ENCODE measurements around the gene CCDC106.

CCDC106 gene

DNA sequence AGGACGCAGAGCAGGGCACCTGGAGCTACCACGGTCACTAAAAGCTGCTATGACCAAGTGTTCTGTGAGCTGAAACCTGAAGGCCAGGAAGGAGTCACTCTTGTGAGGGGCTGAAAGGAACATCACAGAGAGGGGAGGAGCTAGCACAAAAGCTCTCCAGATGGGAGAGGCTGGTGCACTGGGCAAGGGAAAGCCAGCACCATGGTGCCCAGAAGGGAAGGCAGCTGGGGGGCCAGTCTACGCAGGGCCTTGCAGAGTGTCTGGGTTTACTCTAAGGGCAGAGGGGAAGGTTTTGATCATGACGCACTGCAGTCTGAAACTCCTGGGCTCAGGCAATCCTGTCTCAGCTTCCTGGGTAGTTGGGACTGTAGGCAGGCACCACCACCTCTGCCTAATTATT is 11.3 kb upstream of the CCDC106 start:
- FAIRE-seq (no peak), DNase-seq (ENCODE audit: insufficient read length, low spot score) (no peak)
- no peak for TF ChIP-seq POLR2A (IDR thresholded peaks at IDR 0.05; ENCODE audit: low read depth, low read length)

- TF ChIP-seq POLR2A (IDR thresholded peaks at IDR 0.05; ENCODE audit: low read depth, low read length), result no peak
- DNase-seq (ENCODE audit: insufficient read length, low spot score) (no peak), FAIRE-seq (no peak)
Measured at GRCh38 chr19:55637534-55637933, 10.5 kb upstream of the CCDC106 start.

DNA sequence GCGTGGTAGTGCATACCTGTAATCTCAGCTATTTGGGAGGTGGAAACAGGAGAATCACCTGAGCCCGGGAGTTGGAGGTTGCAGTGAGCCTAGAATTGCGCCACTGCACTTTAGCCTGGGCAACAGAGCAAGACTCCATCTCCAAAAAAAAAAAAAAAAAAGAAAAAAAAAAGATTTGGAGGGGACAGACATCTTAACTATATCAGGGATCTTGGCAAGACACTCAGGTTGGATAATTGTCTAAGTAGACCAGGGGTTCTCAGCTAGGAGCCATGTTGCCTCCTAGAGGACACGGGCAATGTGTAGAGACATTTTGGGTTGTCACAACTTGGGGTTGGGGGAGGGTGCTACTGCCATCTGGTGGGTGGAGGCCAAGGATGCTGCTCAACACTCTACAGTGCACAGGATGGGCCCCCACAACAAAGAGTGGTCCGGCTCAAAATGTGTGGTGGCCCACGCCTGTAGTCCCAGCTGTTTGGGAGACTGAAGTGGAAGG is 9.1 kb upstream of the CCDC106 start:
- TF ChIP-seq POLR2A (IDR thresholded peaks at IDR 0.05; ENCODE audit: low read depth, low read length), result no peak
- FAIRE-seq, result no peak
- no peak for DNase-seq (ENCODE audit: insufficient read length, low spot score)

DNA sequence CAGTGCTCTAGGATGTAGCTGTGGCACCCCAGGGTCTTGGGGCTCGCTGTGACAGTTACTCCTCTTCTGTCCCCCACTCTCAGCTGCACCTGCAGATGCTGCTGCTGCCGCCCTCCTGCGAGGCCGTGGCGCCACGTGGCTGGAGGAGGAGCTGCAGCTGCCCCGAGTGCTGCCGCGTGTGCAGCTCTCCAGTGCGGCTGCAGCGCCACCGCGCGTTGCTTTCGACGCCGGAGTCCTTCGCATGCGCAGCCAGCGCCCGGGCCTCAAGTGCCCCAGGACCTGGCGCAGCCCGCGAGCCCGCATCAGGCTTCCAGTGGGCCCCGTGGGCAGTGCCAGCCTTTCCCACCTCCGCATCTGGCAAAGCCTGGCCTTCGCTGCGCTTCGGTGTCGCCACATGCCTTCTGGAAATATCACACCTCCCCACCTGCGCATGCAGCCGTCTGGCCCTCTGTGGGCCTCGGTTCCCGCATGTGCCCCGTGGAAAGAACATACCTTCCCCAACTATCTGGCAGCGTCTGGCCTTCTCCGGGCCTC is 7.9 kb upstream of the CCDC106 start:
- FAIRE-seq (no peak), DNase-seq (ENCODE audit: insufficient read length, low spot score) (no peak)
- TF ChIP-seq POLR2A (IDR thresholded peaks at IDR 0.05; ENCODE audit: low read depth, low read length), result peak; percentile 35; the same call in 1 of the 2 replicates

GRCh38 chr19:55640577-55641425 is 7.2 kb upstream of the CCDC106 start, which contains the start of gene ZNF580:
ZNF580 (plus strand) TSS chr19:55641002; CDS start chr19:55642509, 1,507 bp downstream.
- DNase-seq (ENCODE audit: insufficient read length, low spot score) (peak; percentile 94), FAIRE-seq (no peak)
- TF ChIP-seq POLR2A (IDR thresholded peaks at IDR 0.05; ENCODE audit: low read depth, low read length), result peak; percentile 42; the same call in 1 of the 2 replicates

DNA sequence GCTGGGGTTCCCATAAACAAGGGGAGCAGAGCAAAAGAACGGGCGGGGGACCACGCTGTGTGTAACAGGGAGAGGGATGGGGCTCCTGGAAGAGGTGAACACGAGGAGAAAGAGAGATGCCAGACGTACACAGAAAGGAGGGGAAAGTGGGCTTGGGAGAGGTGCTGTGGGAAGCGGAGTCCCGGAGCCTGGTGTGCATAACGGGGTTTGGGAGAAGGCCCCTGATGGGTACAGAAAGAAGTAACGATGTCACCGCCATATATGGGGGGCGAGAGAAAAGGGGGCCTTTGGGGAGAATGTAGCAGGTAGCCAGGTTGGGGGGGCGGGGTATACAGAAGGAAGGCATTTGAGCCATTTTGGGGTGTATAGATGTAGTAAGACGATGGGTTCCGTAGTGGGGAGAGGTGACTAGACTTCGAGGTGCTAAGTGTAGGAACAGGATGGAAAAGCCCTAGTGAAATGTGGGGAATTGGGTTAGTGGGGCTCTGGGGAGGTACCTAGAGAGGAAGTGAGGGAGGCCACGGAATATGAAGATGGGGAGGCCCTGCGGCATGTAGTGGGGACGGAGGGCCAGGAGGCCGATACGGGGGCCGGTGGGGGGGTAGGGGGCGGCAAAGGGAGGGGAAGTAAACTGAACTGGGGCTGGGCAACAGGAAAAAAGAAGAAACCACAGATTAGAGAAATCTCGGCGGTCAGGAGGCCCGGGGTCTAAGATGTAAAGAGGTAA is 6.4 kb upstream of the CCDC106 start:
- peak; percentile 7; the same call in 1 of the 2 replicates for TF ChIP-seq POLR2A (IDR thresholded peaks at IDR 0.05; ENCODE audit: low read depth, low read length)
- DNase-seq (ENCODE audit: insufficient read length, low spot score) (peak; percentile 95), FAIRE-seq (no peak)

GRCh38 chr19:55642153-55643002 is 5.6 kb upstream of the CCDC106 start:
- no peak for FAIRE-seq
- no peak; the same call in 1 of the 2 replicates for TF ChIP-seq POLR2A (IDR thresholded peaks at IDR 0.05; ENCODE audit: low read depth, low read length)
- DNase-seq (ENCODE audit: insufficient read length, low spot score), result peak; percentile 82

DNA sequence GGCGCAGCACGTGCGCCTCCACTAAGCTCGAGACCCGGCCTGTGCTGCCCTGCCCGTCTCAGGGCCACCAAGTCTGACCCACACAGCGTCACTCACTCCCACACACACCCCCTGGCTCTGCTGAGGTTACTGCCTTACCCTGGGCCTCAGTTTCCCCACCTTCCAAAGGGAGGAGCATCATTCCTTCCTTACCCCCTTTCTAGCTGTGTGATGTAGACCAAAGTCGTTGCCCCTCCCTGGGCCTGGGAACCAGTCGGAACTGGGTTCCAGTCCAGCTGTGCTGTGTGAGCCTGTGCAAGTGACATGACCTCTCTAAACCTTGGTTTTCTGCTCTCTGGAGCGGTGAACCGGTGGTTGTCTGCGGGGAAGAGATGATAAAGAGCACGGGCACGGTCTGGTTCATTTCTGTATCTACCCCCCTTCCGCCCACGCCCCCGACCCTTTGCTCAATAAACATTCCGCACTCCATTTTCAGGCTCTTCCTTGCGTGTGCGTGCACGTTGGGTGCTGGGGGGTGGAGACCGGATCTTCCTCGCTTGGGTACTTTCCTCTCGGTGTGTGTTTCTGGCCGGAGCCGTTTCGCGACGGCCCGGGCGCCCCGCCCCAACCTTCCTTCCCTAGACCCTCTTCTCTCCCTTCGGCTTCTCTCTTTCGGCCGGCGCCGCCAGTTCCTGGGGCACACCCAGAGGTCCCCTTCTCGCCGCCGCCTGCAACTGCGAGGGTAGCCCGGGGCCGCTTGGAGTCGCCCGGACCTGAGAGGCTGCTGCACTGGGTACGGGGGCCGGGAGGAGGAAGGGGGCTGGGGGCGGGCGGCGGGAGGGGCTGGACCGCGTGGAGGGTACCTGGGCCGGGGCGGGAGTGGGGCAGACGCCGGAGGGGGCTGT is 4.8 kb upstream of the CCDC106 start, which contains the start of gene ZNF581:
ZNF581 (plus strand) TSS at position 647 of the 884 bp plus-strand sequence. CDS start 923 bp downstream, outside the sequence.
- peak; percentile 45 for TF ChIP-seq POLR2A (IDR thresholded peaks at IDR 0.05; ENCODE audit: low read depth, low read length)
- FAIRE-seq, result no peak
- peak; percentile 100 for DNase-seq (ENCODE audit: insufficient read length, low spot score)

GRCh38 chr19:55643887-55644176 is 4.2 kb upstream of the CCDC106 start:
- no peak for TF ChIP-seq POLR2A (IDR thresholded peaks at IDR 0.05; ENCODE audit: low read depth, low read length)
- DNase-seq (ENCODE audit: insufficient read length, low spot score) (no peak), FAIRE-seq (no peak)

DNA sequence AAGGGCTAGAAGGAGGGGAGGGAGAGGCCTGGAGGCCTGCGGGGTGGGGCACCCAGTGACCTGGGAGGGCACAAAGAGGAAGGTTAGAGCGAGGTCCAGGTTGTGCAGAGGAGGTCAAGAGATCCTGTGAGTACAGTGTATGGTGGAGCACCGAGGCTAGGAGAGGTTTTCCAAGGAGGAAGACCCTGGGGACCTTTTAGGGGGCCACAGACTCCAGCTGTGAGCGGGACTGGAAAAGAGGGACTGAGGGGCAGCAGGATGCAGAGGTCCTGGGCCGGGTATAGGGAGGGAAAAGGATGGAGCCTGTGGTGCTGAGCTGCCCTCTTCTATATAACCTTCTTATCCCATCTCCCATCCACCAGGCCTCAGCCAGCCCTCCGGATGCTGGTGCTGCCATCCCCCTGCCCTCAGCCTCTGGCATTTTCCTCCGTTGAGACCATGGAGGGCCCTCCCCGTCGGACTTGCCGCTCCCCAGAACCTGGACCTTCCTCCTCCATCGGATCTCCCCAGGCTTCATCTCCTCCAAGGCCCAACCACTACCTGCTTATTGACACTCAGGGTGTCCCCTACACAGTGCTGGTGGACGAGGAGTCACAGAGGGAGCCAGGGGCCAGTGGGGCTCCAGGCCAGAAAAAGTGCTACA is 3.7 kb upstream of the CCDC106 start:
- no peak for TF ChIP-seq POLR2A (IDR thresholded peaks at IDR 0.05; ENCODE audit: low read depth, low read length)
- DNase-seq (ENCODE audit: insufficient read length, low spot score), result no peak
- no peak for FAIRE-seq

DNA sequence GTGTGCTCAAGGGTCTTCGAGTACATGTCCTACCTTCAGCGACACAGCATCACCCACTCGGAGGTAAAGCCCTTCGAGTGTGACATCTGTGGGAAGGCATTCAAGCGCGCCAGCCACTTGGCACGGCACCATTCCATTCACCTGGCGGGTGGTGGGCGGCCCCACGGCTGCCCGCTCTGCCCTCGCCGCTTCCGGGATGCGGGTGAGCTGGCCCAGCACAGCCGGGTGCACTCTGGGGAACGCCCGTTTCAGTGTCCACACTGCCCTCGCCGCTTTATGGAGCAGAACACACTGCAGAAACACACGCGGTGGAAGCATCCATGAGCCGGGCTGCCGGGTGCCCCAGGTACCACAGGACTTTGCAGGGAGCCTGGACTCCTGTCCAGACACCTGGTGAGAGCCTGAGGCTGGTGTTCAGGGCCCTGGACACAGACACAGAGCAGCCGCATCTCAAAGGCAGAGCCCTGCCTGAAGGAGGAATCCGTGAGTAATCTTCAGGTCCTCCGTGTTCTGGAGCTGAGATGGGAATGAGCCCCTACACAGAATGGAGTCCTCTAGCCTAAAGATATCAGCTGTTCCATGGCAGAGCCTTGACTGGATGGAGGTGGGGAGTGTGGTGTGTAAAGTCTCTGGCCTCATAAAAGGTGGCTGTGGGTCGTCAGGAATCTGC is 3.0 kb upstream of the CCDC106 start:
- TF ChIP-seq POLR2A (IDR thresholded peaks at IDR 0.05; ENCODE audit: low read depth, low read length), result 0 out of 2 replicates have a peak, but pooled peaks have one; percentile 11
- DNase-seq (ENCODE audit: insufficient read length, low spot score) (no peak), FAIRE-seq (no peak)
